GM23338 (cell line): ENCODE data around the gene PPP2R5A. TPM values are rescaled to one million over a fixed set of nuclear protein-coding genes. Genes with fewer than 3 reads are reported as not detected.

ENCODE experiments used
- ATAC-seq: fragments of 200-7000 bp; cut with Tn5 transposase; 3 replicates; pipeline ENCODE4 v1.9.1; 2020
- DNase-seq: peaks from one replicate; pipeline ENCODE4 v3.0.0-alpha.2; 2015; ENCODE audit warnings: low spot score
- H2AFZ ChIP-seq: fragments of 200-600 bp; sonication (generic); 2 replicates; pipeline ENCODE4 v1.8.0; 2016; ENCODE audit warnings: antibody characterized with exemption, mild to moderate bottlenecking, moderate library complexity
- H3F3A ChIP-seq: fragments of 200-600 bp; sonication (generic); replicated peaks from 2 replicates; pipeline ENCODE4 v1.8.0; 2017; ENCODE audit warnings: antibody characterized with exemption, mixed run types, low read depth
- H3K27ac ChIP-seq: fragments of 200-600 bp; sonication (generic); 2 replicates; pipeline ENCODE4 v1.6.1; 2016; ENCODE audit warnings: low read depth
- H3K27me3 ChIP-seq: fragments of 200-600 bp; sonication (generic); 2 replicates; pipeline ENCODE4 v1.8.0; 2016; ENCODE audit warnings: mild to moderate bottlenecking, mixed run types, moderate library complexity; ENCODE audit not compliant: insufficient read depth
- H3K36me3 ChIP-seq: fragments of 200-600 bp; sonication (generic); 2 replicates; pipeline ENCODE4 v1.8.0; 2016; ENCODE audit warnings: mild to moderate bottlenecking; ENCODE audit not compliant: insufficient read depth
- H3K4me1 ChIP-seq: fragments of 200-600 bp; sonication (generic); 2 replicates; pipeline ENCODE4 v1.8.0; 2016; ENCODE audit warnings: mild to moderate bottlenecking, moderate library complexity; ENCODE audit not compliant: insufficient read depth
- H3K4me2 ChIP-seq: fragments of 200-600 bp; sonication (generic); 2 replicates; pipeline ENCODE4 v1.7.1; 2017; ENCODE audit warnings: mixed run types
- H3K4me3 ChIP-seq: fragments of 200-600 bp; sonication (generic); 2 replicates; pipeline ENCODE4 v1.6.1; 2016; ENCODE audit warnings: mixed run types
- H3K79me2 ChIP-seq: fragments of 200-600 bp; sonication (generic); replicated peaks from 2 replicates; pipeline ENCODE4 v1.8.0; 2017; ENCODE audit warnings: mild to moderate bottlenecking; ENCODE audit not compliant: insufficient read depth
- H3K9me2 ChIP-seq: fragments of 200-600 bp; sonication (generic); 2 replicates; pipeline ENCODE4 v1.8.0; 2017; ENCODE audit not compliant: insufficient read depth
- H4K20me1 ChIP-seq: fragments of 200-600 bp; sonication (generic); replicated peaks from 2 replicates; pipeline ENCODE4 v1.8.0; 2017; ENCODE audit warnings: mild to moderate bottlenecking; ENCODE audit not compliant: insufficient read depth
- H3K27ac Mint-ChIP-seq: 2 replicates; pipeline ENCODE4 v1.8.0; 2020; ENCODE audit warnings: inconsistent platforms, mild to moderate bottlenecking, moderate library complexity, mixed read lengths
- H3K27me3 Mint-ChIP-seq: 3 replicates; pipeline ENCODE4 v1.8.0; 2022; ENCODE audit warnings: low read depth, mild to moderate bottlenecking, moderate library complexity, mixed read lengths, inconsistent platforms; ENCODE audit not compliant: insufficient read depth, poor library complexity
- H3K36me3 Mint-ChIP-seq: 3 replicates; pipeline ENCODE4 v1.8.0; 2021; ENCODE audit warnings: low read depth, mild to moderate bottlenecking, inconsistent platforms, moderate library complexity, mixed read lengths
- H3K4me1 Mint-ChIP-seq: 3 replicates; pipeline ENCODE4 v1.8.0; 2020; ENCODE audit warnings: mild to moderate bottlenecking, inconsistent platforms, mixed read lengths
- H3K4me3 Mint-ChIP-seq: 3 replicates; pipeline ENCODE4 v1.8.0; 2021; ENCODE audit warnings: moderate library complexity, mild to moderate bottlenecking, inconsistent platforms, mixed read lengths
- H3K9me3 Mint-ChIP-seq: 3 replicates; pipeline ENCODE4 v1.8.0; 2020; ENCODE audit warnings: moderate library complexity, mild to moderate bottlenecking, inconsistent platforms, mixed read lengths
- CREB1 ChIP-seq: fragments of 250-450 bp; sonication (Bioruptor Pico); IDR thresholded peaks from 2 replicates; pipeline ENCODE4 v1.5.0; 2020; ENCODE audit warnings: low read depth, mild to moderate bottlenecking, moderate library complexity
- CTCF ChIP-seq, 2 experiments: fragments of 200-600 bp in 1 of 2; sonication (generic) in 1 of 2; conservative IDR thresholded peaks; 2 replicates each; pipeline versions ENCODE4 v1.5.1 to v1.6.1; 2016 to 2017; ENCODE audit warnings: antibody characterized with exemption in 2 of 2, low read depth in 2 of 2, mild to moderate bottlenecking in 2 of 2, moderate library complexity in 1 of 2
- ETS1 ChIP-seq: IDR thresholded peaks from 2 replicates; pipeline ENCODE4 v1.6.1; 2016; ENCODE audit warnings: antibody characterized with exemption
- EZH2phosphoT487 ChIP-seq: fragments of 200-600 bp; sonication (generic); IDR thresholded peaks from one replicate; pipeline ENCODE4 v1.8.1; 2018; ENCODE audit warnings: antibody characterized with exemption; ENCODE audit not compliant: unreplicated experiment
- JUNB ChIP-seq: IDR thresholded peaks from one replicate; pipeline ENCODE4 v1.6.1; 2016; ENCODE audit warnings: antibody characterized with exemption; ENCODE audit not compliant: unreplicated experiment
- NANOG ChIP-seq: IDR thresholded peaks from 2 replicates; pipeline ENCODE4 v1.6.1; 2016; ENCODE audit warnings: antibody characterized with exemption, borderline replicate concordance
- POLR2AphosphoS5 ChIP-seq: IDR thresholded peaks from 2 replicates; pipeline ENCODE4 v1.6.1; 2016; ENCODE audit warnings: antibody characterized with exemption, low read depth
- REST ChIP-seq: IDR thresholded peaks from one replicate; pipeline ENCODE4 v1.6.1; 2018; ENCODE audit warnings: antibody characterized with exemption; ENCODE audit not compliant: unreplicated experiment
- STAT1 ChIP-seq: IDR thresholded peaks from one replicate; pipeline ENCODE4 v1.6.1; 2016; ENCODE audit warnings: antibody characterized with exemption; ENCODE audit not compliant: unreplicated experiment
- ZNF114 ChIP-seq: fragments of 250-450 bp; sonication (Bioruptor Pico); IDR thresholded peaks from 2 replicates; pipeline ENCODE4 v1.5.0; 2020; ENCODE audit warnings: mild to moderate bottlenecking, moderate library complexity
- ZNF331 ChIP-seq: fragments of 250-450 bp; sonication (Bioruptor Pico); IDR thresholded peaks from 2 replicates; pipeline ENCODE4 v1.5.0; 2020; ENCODE audit warnings: low read depth, mild to moderate bottlenecking, moderate library complexity
- ZNF462 ChIP-seq: fragments of 250-450 bp; sonication (Bioruptor Pico); IDR thresholded peaks from 2 replicates; pipeline ENCODE4 v1.5.0; 2020; ENCODE audit warnings: mild to moderate bottlenecking, moderate library complexity
- polyA plus RNA-seq: library from polyadenylated mRNA; unstranded; fragments of >200 nt; fragmentation: Nextera tagmentation; extraction: Ambion mirVana; gene quantifications from 2 replicates; pipeline ENCODE4 v1.2.1, GENCODE V29; 2016
- total RNA-seq: library from RNA; depleted of rRNA; stranded (reverse); fragments of >200 nt; shearing (Covaris generic); gene quantifications from 2 replicates; pipeline ENCODE4 v1.2.3, GENCODE V29; 2014

The PPP2R5A gene
- total and polyA plus RNA-seq, 2 experiments from 2014 or later: 16.2 to 43.5 TPM

GRCh38 chr1:212344905-212345304 lies 59.7 kb downstream of the PPP2R5A start:
- H3K4me1 Mint-ChIP-seq: no peaks in the 10 kb centered on the region
- H3K4me3 Mint-ChIP-seq: no peak overlapping the region

More at GRCh38 chr1:212344905-212345304, 59.7 kb downstream of the PPP2R5A start:
- no peak for ATAC-seq
- DNase-seq: no peak
- H3K27ac ChIP-seq: no peak overlapping the region
- H4K20me1 ChIP-seq: no peaks in the 10 kb centered on the region
- H2AFZ ChIP-seq: no peak overlapping the region
- H3K27me3 ChIP-seq: no peaks in the 10 kb centered on the region
- peaks cover 8% of the 10 kb centered on the region for H3K36me3 ChIP-seq
- H3K9me3 Mint-ChIP-seq: no peaks in the 10 kb centered on the region
- no peaks in the 10 kb centered on the region for H3F3A ChIP-seq
- H3K4me2 ChIP-seq: no peak overlapping the region
- no peak overlapping the region for H3K27ac Mint-ChIP-seq
- H3K36me3 Mint-ChIP-seq: 0 out of 3 replicates have a peak, but pooled peaks cover 4% of the 10 kb centered on the region
- H3K9me2 ChIP-seq: no peaks in the 10 kb centered on the region
- no peaks in the 10 kb centered on the region for H3K79me2 ChIP-seq
- H3K4me3 ChIP-seq: no peak overlapping the region
- TF ChIP-seq CTCF (conservative IDR thresholded peaks at IDR 0.05; ENCODE audit: low read depth in 2 of 2) (no peak), EZH2phosphoT487 (no peak), STAT1 (no peak), ETS1 (no peak), ZNF462 (CRISPR knock-in tag) (no peak), REST (no peak), ZNF114 (CRISPR knock-in tag) (no peak), ZNF331 (no peak), CREB1 (no peak), NANOG (no peak), POLR2AphosphoS5 (no peak), JUNB (no peak)
- no peaks in the 10 kb centered on the region for H3K4me1 ChIP-seq
- no peaks in the 10 kb centered on the region for H3K27me3 Mint-ChIP-seq
